Measurements from ENCODE around the gene TMEM125.

- TF ChIP-seq CTCF (IDR thresholded peaks at IDR 0.05) (no peak), ZFX (IDR thresholded peaks at IDR 0.05; ENCODE audit: borderline replicate concordance) (no peak)
Measured at GRCh38 chr1:43280692-43281091, 10.9 kb downstream of the TMEM125 start.
